Type B pancreatic cell (in vitro differentiated cells): ENCODE measurements around the gene RYR2. TPM values are rescaled to one million over a fixed set of nuclear protein-coding genes. Genes with fewer than 3 reads are reported as not detected.

Source experiments
- DNase-seq: peaks from one replicate; pipeline ENCODE4 v3.0.0; 2021; ENCODE audit warnings: mixed read lengths; ENCODE audit not compliant: unreplicated experiment; ENCODE audit errors: extremely low spot score
- H3K27ac Mint-ChIP-seq: 2 replicates; pipeline ENCODE4 v1.8.0; 2021; ENCODE audit warnings: mild to moderate bottlenecking, mixed read lengths
- H3K27me3 Mint-ChIP-seq: 2 replicates; pipeline ENCODE4 v1.8.0; 2021; ENCODE audit warnings: mixed read lengths
- H3K36me3 Mint-ChIP-seq: 2 replicates; pipeline ENCODE4 v1.8.0; 2021; ENCODE audit warnings: mixed read lengths
- H3K4me1 Mint-ChIP-seq: one replicate; pipeline ENCODE4 v1.8.0; 2021; ENCODE audit warnings: mixed read lengths; ENCODE audit not compliant: unreplicated experiment
- H3K4me3 Mint-ChIP-seq: 2 replicates; pipeline ENCODE4 v1.8.0; 2021; ENCODE audit warnings: mild to moderate bottlenecking, mixed read lengths
- H3K9me3 Mint-ChIP-seq: 2 replicates; pipeline ENCODE4 v1.8.0; 2021; ENCODE audit warnings: mixed read lengths
- CTCF ChIP-seq: fragments of 200-600 bp; sonication (generic); conservative IDR thresholded peaks from 2 replicates; pipeline ENCODE4 v1.5.0; 2021; ENCODE audit warnings: antibody characterized with exemption, mild to moderate bottlenecking
- total RNA-seq: library from RNA; stranded (reverse); gene quantifications from 2 replicates; pipeline ENCODE4 v1.2.1, GENCODE V29; 2021; ENCODE audit warnings: low replicate concordance

Gene RYR2
- total RNA-seq, 1 donor from 2014 or later = 0.58 TPM

- H3K4me1 Mint-ChIP-seq = no peaks in the 10 kb centered on the region
- no peak overlapping the region for H3K4me3 Mint-ChIP-seq
- no peak for TF ChIP-seq CTCF
- H3K9me3 Mint-ChIP-seq = no peaks in the 10 kb centered on the region
- H3K27ac Mint-ChIP-seq = no peak overlapping the region
- DNase-seq = no peak
- H3K36me3 Mint-ChIP-seq = no peaks in the 10 kb centered on the region
- peaks cover 7% of the 10 kb centered on the region for H3K27me3 Mint-ChIP-seq
These were observed 34.7 kb upstream of the RYR2 start for GRCh38 chr1:237007147-237007881.

DNA sequence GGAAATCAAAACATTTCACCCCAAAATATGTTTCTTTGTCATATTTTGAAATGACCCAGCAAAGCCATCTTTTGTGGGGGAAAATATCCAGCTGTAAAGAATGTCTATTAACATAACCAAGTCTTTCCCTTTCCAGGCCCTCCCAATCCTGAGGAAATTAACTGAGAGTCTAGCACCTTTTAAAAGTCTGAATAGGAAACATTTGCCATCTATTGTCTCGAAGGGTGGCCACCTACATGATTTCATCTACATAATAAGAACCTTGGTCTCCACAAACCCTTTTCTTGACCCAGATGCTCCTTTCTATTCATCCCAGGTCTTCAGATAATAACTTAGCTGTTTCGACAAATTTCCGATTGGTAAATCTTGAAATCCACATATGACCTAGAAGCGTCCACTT, 32.4 kb upstream of the RYR2 start:
- Mint-ChIP-seq H3K4me1 (peaks cover 4% of the 10 kb centered on the region), H3K36me3 (no peaks in the 10 kb centered on the region), H3K4me3 (no peak overlapping the region), H3K9me3 (no peaks in the 10 kb centered on the region), H3K27me3 (peaks cover 3% of the 10 kb centered on the region), H3K27ac (no peak overlapping the region)
- TF ChIP-seq CTCF = no peak
- DNase-seq = no peak

DNA sequence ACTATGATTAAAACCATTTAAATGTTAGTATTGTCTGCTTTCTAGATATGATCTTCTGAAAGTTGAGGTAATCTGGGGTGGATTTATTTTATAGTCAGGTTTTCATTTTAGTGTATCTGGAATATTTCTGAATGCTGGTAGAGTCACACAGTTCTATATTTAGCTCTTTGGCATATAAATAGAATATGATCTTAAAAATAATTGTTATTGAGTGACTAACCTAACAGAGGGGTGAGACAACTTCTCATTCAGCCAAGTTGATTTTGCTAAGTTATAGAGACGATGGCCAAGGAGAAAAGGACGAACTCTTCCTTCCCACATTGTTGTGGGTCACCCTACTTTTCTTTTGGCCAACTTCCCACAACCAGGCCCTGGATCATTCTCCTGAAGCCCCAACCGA, 30.6 kb upstream of the RYR2 start:
- H3K9me3 Mint-ChIP-seq = no peaks in the 10 kb centered on the region
- H3K27ac Mint-ChIP-seq = no peak overlapping the region
- no peak for TF ChIP-seq CTCF
- H3K27me3 Mint-ChIP-seq = peaks cover 5% of the 10 kb centered on the region
- H3K4me1 Mint-ChIP-seq = peaks cover 4% of the 10 kb centered on the region
- no peaks in the 10 kb centered on the region for H3K36me3 Mint-ChIP-seq
- no peak overlapping the region for H3K4me3 Mint-ChIP-seq
- DNase-seq = no peak

DNA sequence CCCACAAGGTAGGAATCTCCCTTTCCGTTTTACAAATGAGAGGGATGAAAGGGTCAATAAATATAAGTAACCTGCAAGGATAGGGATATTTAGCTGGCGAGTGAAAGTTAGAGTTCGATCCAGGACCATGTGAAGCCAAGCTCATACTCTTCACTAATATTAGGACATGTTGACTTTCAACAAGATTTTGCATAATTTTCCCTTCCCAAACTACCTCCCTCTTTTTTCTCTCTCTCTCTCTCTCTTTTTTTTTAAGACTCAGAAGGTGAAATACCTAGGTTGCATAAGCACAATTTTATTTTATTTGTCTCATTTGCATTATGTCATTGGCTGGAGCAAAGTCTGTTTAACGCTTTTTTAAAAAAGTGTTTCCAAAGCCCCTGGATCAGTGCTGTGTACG, 29.6 kb upstream of the RYR2 start:
- TF ChIP-seq CTCF = no peak
- H3K27ac Mint-ChIP-seq = no peak overlapping the region
- H3K27me3 Mint-ChIP-seq = peaks cover 12% of the 10 kb centered on the region
- H3K9me3 Mint-ChIP-seq = no peaks in the 10 kb centered on the region
- H3K36me3 Mint-ChIP-seq = no peaks in the 10 kb centered on the region
- DNase-seq = no peak
- H3K4me1 Mint-ChIP-seq = peaks cover 4% of the 10 kb centered on the region
- H3K4me3 Mint-ChIP-seq = no peak overlapping the region

DNA sequence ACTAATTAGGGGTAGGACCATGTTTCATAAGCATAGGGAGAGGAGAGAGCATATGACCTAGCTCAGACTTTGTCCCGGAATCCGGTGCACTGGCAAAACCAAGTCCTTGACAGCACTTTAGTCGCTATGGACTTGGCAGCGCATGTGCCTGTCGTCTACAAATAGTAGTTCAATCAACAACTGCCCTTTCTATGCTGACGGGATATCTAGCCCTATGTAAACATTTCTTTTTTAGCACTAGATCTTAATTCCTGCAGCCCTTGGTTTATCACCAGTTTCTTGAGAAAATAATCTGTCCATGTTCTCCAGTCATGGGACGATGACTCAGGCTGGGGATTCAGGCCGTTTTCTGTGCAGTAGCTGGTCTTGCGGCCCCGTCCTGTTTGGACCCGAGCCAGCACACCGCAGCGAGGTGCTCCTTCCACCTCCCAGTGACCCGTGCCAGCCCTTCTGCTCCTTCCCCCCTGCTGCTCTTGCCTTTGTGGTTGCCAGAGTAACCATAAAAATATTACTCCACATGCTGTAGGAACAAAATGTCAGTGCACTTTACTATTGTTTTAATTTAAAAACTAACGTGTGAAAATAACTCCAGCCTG, 29.1 kb upstream of the RYR2 start:
- no peak for TF ChIP-seq CTCF
- no peak for DNase-seq
- H3K27ac Mint-ChIP-seq = no peak overlapping the region
- H3K9me3 Mint-ChIP-seq = no peaks in the 10 kb centered on the region
- H3K4me3 Mint-ChIP-seq = no peak overlapping the region
- H3K4me1 Mint-ChIP-seq = peaks cover 4% of the 10 kb centered on the region
- H3K27me3 Mint-ChIP-seq = peaks cover 16% of the 10 kb centered on the region
- H3K36me3 Mint-ChIP-seq = no peaks in the 10 kb centered on the region
